GM21515 (cell line): ENCODE measurements around the gene DUSP22.

Source experiments
- ATAC-seq: cut with Tn5 transposase; IDR thresholded peaks from one replicate; pipeline ENCODE4 v1.9.1; 2021; ENCODE audit not compliant: unreplicated experiment

The DUSP22 gene

GRCh38 chr6:308768-309167, 16.5 kb downstream of the DUSP22 start:
- no peak for ATAC-seq

GRCh38 chr6:309947-310346, 17.7 kb downstream of the DUSP22 start:
- ATAC-seq, result no peak

- ATAC-seq, result no peak
Observed at GRCh38 chr6:310671-311070, 18.4 kb downstream of the DUSP22 start.

GRCh38 chr6:311679-312220, 19.5 kb downstream of the DUSP22 start:
- ATAC-seq, result no peak

GRCh38 chr6:313087-313486, 20.8 kb downstream of the DUSP22 start:
- ATAC-seq, result no peak

GRCh38 chr6:313917-314316, 21.6 kb downstream of the DUSP22 start:
- ATAC-seq, result no peak

GRCh38 chr6:314377-314776, 22.1 kb downstream of the DUSP22 start:
- ATAC-seq, result no peak

- no peak for ATAC-seq
Observed at GRCh38 chr6:315226-315625, 22.9 kb downstream of the DUSP22 start.

GRCh38 chr6:315921-316752, 23.9 kb downstream of the DUSP22 start:
- ATAC-seq, result peak; percentile 22

- no peak for ATAC-seq
Observed at GRCh38 chr6:316753-317038, 24.4 kb downstream of the DUSP22 start.

- ATAC-seq, result no peak
Observed at GRCh38 chr6:317060-317447, 24.8 kb downstream of the DUSP22 start.

- peak; percentile 28 for ATAC-seq
Observed at GRCh38 chr6:317448-318144, 25.3 kb downstream of the DUSP22 start.

GRCh38 chr6:318243-318890, 26.1 kb downstream of the DUSP22 start:
- no peak for ATAC-seq

GRCh38 chr6:319177-320131, 27.2 kb downstream of the DUSP22 start:
- ATAC-seq, result peak; percentile 43

- no peak for ATAC-seq
Observed at GRCh38 chr6:320351-321157, 28.3 kb downstream of the DUSP22 start.

- ATAC-seq, result no peak
Observed at GRCh38 chr6:321158-321438, 28.8 kb downstream of the DUSP22 start.

- no peak for ATAC-seq
Observed at GRCh38 chr6:321536-322258, 29.4 kb downstream of the DUSP22 start.

GRCh38 chr6:322259-322930, 30.1 kb downstream of the DUSP22 start:
- no peak for ATAC-seq
